Uterus (tissue), 4 donors: ENCODE results near the gene CADM4. TPM values are rescaled to one million over a fixed set of nuclear protein-coding genes. Genes with fewer than 3 reads are reported as not detected.

Experiments used
- DNase-seq, 2 donors: peaks; one replicate each; pipeline ENCODE4 v3.0.0-alpha.2; 2019 to 2020
- H3K27ac ChIP-seq, 2 donors: fragments of 200-600 bp; sonication (generic); 1 replicate in 1 of 2; 2 replicates in 1 of 2; pipeline ENCODE4 v1.5.1; 2016 to 2018
- H3K27me3 ChIP-seq, 2 donors: fragments of 200-600 bp; sonication (generic); one replicate each; pipeline ENCODE4 v1.5.1; 2018 to 2019; ENCODE audit warnings: control low read depth in 1 of 2
- H3K36me3 ChIP-seq, 2 donors: fragments of 200-600 bp; sonication (generic); one replicate each; pipeline ENCODE4 v1.5.1; 2019; ENCODE audit warnings: control low read depth in 1 of 2
- H3K4me1 ChIP-seq, 2 donors: fragments of 200-600 bp; sonication (generic); one replicate each; pipeline ENCODE4 v1.5.1; 2018 to 2019; ENCODE audit warnings: control low read depth in 1 of 2
- H3K4me3 ChIP-seq, 2 donors: fragments of 200-600 bp; sonication (generic); 1 replicate in 1 of 2; 2 replicates in 1 of 2; pipeline ENCODE4 v1.5.1; 2018 to 2019; ENCODE audit warnings: mild to moderate bottlenecking in 1 of 2
- H3K9me3 ChIP-seq, 2 donors: fragments of 200-600 bp; sonication (generic); one replicate each; pipeline ENCODE4 v1.5.1; 2019; ENCODE audit warnings: control low read depth in 1 of 2
- CTCF ChIP-seq, 4 experiments: fragments of 200-600 bp in 2 of 4; fragments of 450-650 bp in 2 of 4; sonication (generic) in 2 of 4; IDR thresholded peaks; one replicate each; pipeline ENCODE4 v1.5.1; 2016 to 2019; ENCODE audit warnings: antibody characterized with exemption in 4 of 4, mild to moderate bottlenecking in 2 of 4, moderate library complexity in 1 of 4
- POLR2A ChIP-seq, 2 donors: fragments of 450-650 bp; IDR thresholded peaks; one replicate each; pipeline ENCODE4 v1.6.1; 2016; ENCODE audit warnings: antibody characterized with exemption in 2 of 2, mild to moderate bottlenecking in 1 of 2, moderate library complexity in 1 of 2
- intact Hi-C: fragments of 100-400 bp; cut with DNase I; formaldehyde crosslinking; loops from one replicate; pipeline ENCODE4 v1.15.1; 2023; ENCODE audit warnings: low total_unique reads
- total RNA-seq, 4 donors: library from RNA; depleted of rRNA in 3 of 4; stranded (reverse); fragments of >200 nt in 3 of 4; gene quantifications; one replicate each; pipeline versions ENCODE4 v1.1.0 to v1.2.4, GENCODE V29; 2014 to 2023
- donor health status: DM: yes; HTN: yes; CAD: no.

Gene CADM4
- total RNA-seq, 4 donors from 2014 or later, result 2.1 to 18.6 (median 10.5) TPM

- Histone ChIP-seq H3K27ac (no peak overlapping the region), H3K4me3 (no peak overlapping the region), H3K36me3 (no peaks in the 10 kb centered on the region), H3K9me3 (no peaks in the 10 kb centered on the region), H3K27me3 (no peaks in the 10 kb centered on the region), H3K4me1 (no peaks in the 10 kb centered on the region)
- intact Hi-C loops, result no loop called here
- no peak for DNase-seq
- TF ChIP-seq POLR2A (IDR thresholded peaks at IDR 0.05) (no peak), CTCF (IDR thresholded peaks at IDR 0.05) (no peak)
These were observed 36.3 kb upstream of the CADM4 start for GRCh38 chr19:43675906-43676305.

- DNase-seq, result no peak
- Histone ChIP-seq H3K27ac (no peak overlapping the region), H3K4me3 (no peak overlapping the region), H3K4me1 (no peaks in the 10 kb centered on the region), H3K27me3 (no peaks in the 10 kb centered on the region), H3K9me3 (no peaks in the 10 kb centered on the region), H3K36me3 (no peaks in the 10 kb centered on the region)
- TF ChIP-seq POLR2A (IDR thresholded peaks at IDR 0.05), result no peak
- TF ChIP-seq CTCF (IDR thresholded peaks at IDR 0.05), result no peak
- intact Hi-C loops, result no loop called here
These were observed 35.7 kb upstream of the CADM4 start for GRCh38 chr19:43675269-43675879.

GRCh38 chr19:43674596-43674995, 34.9 kb upstream of the CADM4 start:
- Histone ChIP-seq H3K4me3 (no peak overlapping the region), H3K27ac (no peak overlapping the region)
- intact Hi-C loops, result no loop called here

GRCh38 chr19:43674183-43674582, 34.5 kb upstream of the CADM4 start:
- H3K27ac ChIP-seq, result no peak overlapping the region
- DNase-seq, result no peak

More at GRCh38 chr19:43674596-43674995, 34.9 kb upstream of the CADM4 start:
- H3K9me3 ChIP-seq, result no peaks in the 10 kb centered on the region
- no peaks in the 10 kb centered on the region for H3K36me3 ChIP-seq
- DNase-seq, result no peak
- TF ChIP-seq POLR2A (IDR thresholded peaks at IDR 0.05) (no peak), CTCF (IDR thresholded peaks at IDR 0.05) (no peak)
- no peaks in the 10 kb centered on the region for H3K4me1 ChIP-seq
- H3K27me3 ChIP-seq, result no peaks in the 10 kb centered on the region

GRCh38 chr19:43673637-43674036, 34.0 kb upstream of the CADM4 start:
- H3K27me3 ChIP-seq, result no peaks in the 10 kb centered on the region
- H3K27ac ChIP-seq, result no peak overlapping the region
- no peaks in the 10 kb centered on the region for H3K9me3 ChIP-seq
- no peak overlapping the region for H3K4me3 ChIP-seq
- H3K36me3 ChIP-seq, result no peaks in the 10 kb centered on the region
- no peaks in the 10 kb centered on the region for H3K4me1 ChIP-seq
- intact Hi-C loops, result no loop called here
- TF ChIP-seq CTCF (IDR thresholded peaks at IDR 0.05) (no peak), POLR2A (IDR thresholded peaks at IDR 0.05) (no peak)
- no peak for DNase-seq

More at GRCh38 chr19:43674183-43674582, 34.5 kb upstream of the CADM4 start:
- no peaks in the 10 kb centered on the region for H3K36me3 ChIP-seq
- no peaks in the 10 kb centered on the region for H3K9me3 ChIP-seq
- intact Hi-C loops, result no loop called here
- H3K4me1 ChIP-seq, result no peaks in the 10 kb centered on the region
- TF ChIP-seq POLR2A (IDR thresholded peaks at IDR 0.05) (no peak), CTCF (IDR thresholded peaks at IDR 0.05) (no peak)
- H3K27me3 ChIP-seq, result no peaks in the 10 kb centered on the region
- H3K4me3 ChIP-seq, result no peak overlapping the region
